Right lobe of liver (tissue), 6 donors: ENCODE measurements around the gene DPM1. TPM values are rescaled to one million over a fixed set of nuclear protein-coding genes. Genes with fewer than 3 reads are reported as not detected.

Experiments used
- ATAC-seq, 4 donors: fragments of 200-7000 bp; cut with Tn5 transposase; one replicate each; pipeline ENCODE4 v1.9.1; 2020; ENCODE audit warnings: mild to moderate bottlenecking in 4 of 4, moderate library complexity in 4 of 4
- DNase-seq, 3 donors: peaks; one replicate each; pipeline ENCODE4 v3.0.0-alpha.2; 2020
- H3K27ac ChIP-seq, 3 donors: fragments of 200-600 bp; one replicate each; pipeline ENCODE4 v1.8.0; 2022
- H3K27me3 ChIP-seq, 2 donors: fragments of 200-600 bp; one replicate each; pipeline ENCODE4 v1.8.0; 2022
- H3K36me3 ChIP-seq, 4 donors: fragments of 200-600 bp; sonication (generic) in 1 of 4; one replicate each; pipeline versions ENCODE4 v1.5.1 to v1.8.0; 2017 to 2022; ENCODE audit warnings: control low read depth in 1 of 4
- H3K4me1 ChIP-seq, 4 donors: fragments of 200-600 bp; sonication (generic) in 1 of 4; one replicate each; pipeline versions ENCODE4 v1.5.1 to v1.8.0; 2017 to 2022; ENCODE audit warnings: control low read depth in 1 of 4
- H3K4me3 ChIP-seq, 3 donors: fragments of 200-600 bp; one replicate each; pipeline ENCODE4 v1.8.0; 2022
- H3K9me3 ChIP-seq, 4 donors: fragments of 200-600 bp; sonication (generic) in 1 of 4; one replicate each; pipeline versions ENCODE4 v1.5.1 to v1.8.0; 2017 to 2022; ENCODE audit warnings: control low read depth in 1 of 4
- CTCF ChIP-seq, 4 donors: fragments of 200-600 bp in 3 of 4; fragments of 450-650 bp in 1 of 4; IDR thresholded peaks; one replicate each; pipeline versions ENCODE4 v1.5.1 to v1.8.0; 2016 to 2022; ENCODE audit warnings: antibody characterized with exemption in 4 of 4, mild to moderate bottlenecking in 2 of 4
- POLR2A ChIP-seq: fragments of 450-650 bp; IDR thresholded peaks from one replicate; pipeline ENCODE4 v1.6.1; 2017; ENCODE audit warnings: antibody characterized with exemption, mild to moderate bottlenecking
- WGBS: methylation state at CpG from one replicate; pipeline ENCODE4 v1.1.6; 2018; ENCODE audit warnings: low coverage, low lambda C conversion rate; ENCODE audit not compliant: insufficient coverage; ENCODE audit errors: missing lambda C conversion rate; 5-methylcytosine and 5-hydroxymethylcytosine counted together
- intact Hi-C, 2 donors: fragments of 100-400 bp; cut with DNase I; formaldehyde crosslinking; loops; one replicate each; pipeline versions ENCODE4 v1.11.2 to v1.14.1; 2022
- total RNA-seq, 6 experiments: library from RNA; depleted of rRNA in 2 of 6; stranded (reverse); fragments of >200 nt in 2 of 6; fragmentation: NEBNext Ultra II Directional in 3 of 6; extraction: Animal tissue kit (Norgen Biotek cat#: 25700) in 3 of 6; gene quantifications; one replicate each; pipeline versions ENCODE4 v1.1.0 to v1.2.4, GENCODE V29; 2016 to 2023
- donor health status: DM: no; HTN: yes; CAD: no.
- donor health status: DM: no; HTN: no; CAD: no.
- donor health status: DM: no; HTN: no; CAD: no.
- donor health status: DM: no; HTN: yes; CAD: no.
- donor health status: DM: no; HTN: yes; CAD: no.

DPM1 gene
- total RNA-seq, 6 experiments from 2014 or later, result 16.6 to 40.4 (median 21.2) TPM

- no peak for DNase-seq
- Histone ChIP-seq H3K9me3 (no peaks in the 10 kb centered on the region), H3K4me3 (no peak overlapping the region), H3K36me3 (peaks cover 0 to 3% (median under 1%) of the 10 kb centered on the region in 4 donors), H3K4me1 (peaks cover 0 to 32% (median 6%) of the 10 kb centered on the region in 4 donors), H3K27ac (no peak overlapping the region), H3K27me3 (no peaks in the 10 kb centered on the region)
- ATAC-seq, result no peak
- intact Hi-C loops, result no loop called here
- 68% methylated on average over 5 of the region's 5 CpGs for WGBS
- TF ChIP-seq POLR2A, result no peak
- no peak for TF ChIP-seq CTCF (IDR thresholded peaks at IDR 0.05)
Observed at GRCh38 chr20:50928469-50928868, 29.9 kb downstream of the DPM1 start.

GRCh38 chr20:50926530-50926929 lies 31.8 kb downstream of the DPM1 start:
- 53% methylated on average over 1 of the region's 1 CpG for WGBS
- Histone ChIP-seq H3K4me3 (no peak overlapping the region), H3K9me3 (no peaks in the 10 kb centered on the region), H3K36me3 (peaks cover 0 to 6% (median 1%) of the 10 kb centered on the region in 4 donors), H3K4me1 (peaks cover 0 to 32% (median 3%) of the 10 kb centered on the region in 4 donors), H3K27ac (no peak overlapping the region), H3K27me3 (no peaks in the 10 kb centered on the region)
- intact Hi-C loops, result no loop called here
- DNase-seq (no peak), ATAC-seq (no peak)
- TF ChIP-seq POLR2A, result no peak
- TF ChIP-seq CTCF (IDR thresholded peaks at IDR 0.05), result no peak

- DNase-seq (no peak), ATAC-seq (no peak)
- Histone ChIP-seq H3K9me3 (no peaks in the 10 kb centered on the region), H3K36me3 (peaks cover 0 to 6% (median 1%) of the 10 kb centered on the region in 4 donors), H3K4me1 (peaks cover 0 to 32% (median 3%) of the 10 kb centered on the region in 4 donors), H3K4me3 (no peak overlapping the region), H3K27me3 (no peaks in the 10 kb centered on the region), H3K27ac (no peak overlapping the region)
- intact Hi-C loops, result no loop called here
- 71% methylated on average over 2 of the region's 2 CpGs for WGBS
- TF ChIP-seq CTCF (IDR thresholded peaks at IDR 0.05) (no peak), POLR2A (no peak)
Observed at GRCh38 chr20:50924261-50924920, 33.9 kb downstream of the DPM1 start.

GRCh38 chr20:50921803-50922501 lies 36.4 kb downstream of the DPM1 start:
- no peaks in the 10 kb centered on the region for H3K27me3 ChIP-seq
- no peak for TF ChIP-seq POLR2A
- no peak for TF ChIP-seq CTCF (IDR thresholded peaks at IDR 0.05)
- no peak for ATAC-seq
- intact Hi-C loops, result no loop called here
- WGBS, result 78% methylated on average over 7 of the region's 8 CpGs
- H3K27ac ChIP-seq, result no peak overlapping the region
- no peak for DNase-seq
- no peak overlapping the region for H3K4me3 ChIP-seq
- H3K4me1 ChIP-seq, result peaks cover 0 to 28% (median 5%) of the 10 kb centered on the region in 4 donors
- H3K9me3 ChIP-seq, result no peaks in the 10 kb centered on the region
- peaks cover 0 to 6% (median 1%) of the 10 kb centered on the region in 4 donors for H3K36me3 ChIP-seq
